ENCODE results near the gene EXOC4. TPM values are rescaled to one million over a fixed set of nuclear protein-coding genes. Genes with fewer than 3 reads are reported as not detected.

Gene EXOC4
- total RNA-seq, 1 donor from 2014 or later, result 30.8 TPM

GRCh38 chr7:133910761-133911160 is 657.9 kb downstream of the EXOC4 start:
- no peak for DNase-seq (ENCODE audit: low spot score)

DNA sequence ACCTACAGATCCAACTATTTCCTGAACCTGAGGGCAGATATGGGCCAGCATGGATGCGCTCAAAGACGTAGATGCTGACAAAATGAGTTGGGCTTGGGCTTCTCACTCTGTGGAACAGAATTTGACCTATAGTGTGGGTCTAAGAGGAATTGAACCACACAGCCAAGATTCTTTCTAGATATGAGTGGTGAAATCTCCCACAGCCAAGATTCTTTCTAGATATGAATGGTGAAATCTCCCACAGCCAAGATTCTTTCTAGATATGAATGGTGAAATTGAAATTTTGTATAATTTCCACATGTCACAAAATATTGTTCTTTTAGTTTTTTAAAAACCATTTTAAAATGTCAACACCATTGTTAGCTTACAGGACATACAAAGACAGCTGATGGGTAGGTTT is 658.8 kb downstream of the EXOC4 start:
- intact Hi-C loops (cut with DNase I), result no loop called here
- DNase-seq (ENCODE audit: low spot score), result no peak

More at GRCh38 chr7:133910761-133911160, 657.9 kb downstream of the EXOC4 start:
- intact Hi-C loops (cut with DNase I), result no loop called here

- intact Hi-C loops (cut with DNase I), result no loop called here
- DNase-seq (ENCODE audit: low spot score), result no peak
Observed at GRCh38 chr7:133912916-133913697, 660.2 kb downstream of the EXOC4 start.

GRCh38 chr7:133916621-133917020 is 663.7 kb downstream of the EXOC4 start:
- intact Hi-C loops (cut with DNase I), result no loop called here
- DNase-seq (ENCODE audit: low spot score), result no peak

DNA sequence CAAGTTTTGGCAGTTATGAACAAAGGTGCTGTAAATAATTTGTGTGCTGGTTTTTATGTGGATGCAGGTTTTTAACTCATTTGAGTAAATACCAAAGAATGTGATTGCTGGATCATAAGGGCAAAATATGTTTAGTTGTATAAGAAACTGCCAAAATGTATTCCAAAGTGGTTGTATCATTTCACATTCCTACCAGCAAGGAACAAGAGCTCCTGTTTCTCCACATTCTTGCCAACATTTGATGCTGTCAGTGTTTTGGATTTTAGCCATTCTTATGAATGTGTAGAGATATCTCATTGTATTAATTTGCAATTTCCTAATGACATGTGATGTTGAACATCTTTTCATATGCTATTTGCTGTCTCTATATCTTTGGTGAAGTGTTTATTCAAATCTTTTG is 666.9 kb downstream of the EXOC4 start:
- intact Hi-C loops (cut with DNase I), result no loop called here
- DNase-seq (ENCODE audit: low spot score), result no peak

DNA sequence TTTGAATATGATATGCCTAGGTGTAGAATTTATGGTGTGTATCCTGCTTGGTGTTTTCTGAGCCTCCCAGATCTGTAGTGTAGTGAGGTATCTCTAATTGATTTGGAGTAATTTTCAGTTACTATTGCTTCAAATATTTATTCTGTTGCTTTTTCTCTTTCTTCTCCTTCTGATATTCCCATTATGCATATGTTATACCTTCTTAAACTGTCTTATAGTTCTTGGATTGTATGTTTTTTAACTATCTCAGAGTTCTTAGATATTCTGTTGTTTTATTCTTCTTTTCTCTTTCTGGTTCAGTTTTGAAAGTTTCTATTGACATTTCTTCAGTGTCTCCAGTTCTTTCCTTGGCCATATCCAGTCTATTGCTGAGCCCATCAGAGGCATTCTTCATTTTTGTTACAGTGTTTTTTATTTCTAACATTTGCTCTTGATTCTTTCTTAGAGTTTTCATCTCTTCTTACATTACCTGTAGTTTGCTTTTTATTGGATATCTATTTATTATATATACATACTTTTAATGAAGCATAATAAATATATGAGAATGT is 668.8 kb downstream of the EXOC4 start:
- DNase-seq (ENCODE audit: low spot score), result no peak

GRCh38 chr7:133923974-133924373 is 671.1 kb downstream of the EXOC4 start:
- intact Hi-C loops (cut with DNase I), result no loop called here
- no peak for DNase-seq (ENCODE audit: low spot score)

More for the DNA sequence above, 668.8 kb downstream of the EXOC4 start:
- intact Hi-C loops (cut with DNase I), result no loop called here

DNA sequence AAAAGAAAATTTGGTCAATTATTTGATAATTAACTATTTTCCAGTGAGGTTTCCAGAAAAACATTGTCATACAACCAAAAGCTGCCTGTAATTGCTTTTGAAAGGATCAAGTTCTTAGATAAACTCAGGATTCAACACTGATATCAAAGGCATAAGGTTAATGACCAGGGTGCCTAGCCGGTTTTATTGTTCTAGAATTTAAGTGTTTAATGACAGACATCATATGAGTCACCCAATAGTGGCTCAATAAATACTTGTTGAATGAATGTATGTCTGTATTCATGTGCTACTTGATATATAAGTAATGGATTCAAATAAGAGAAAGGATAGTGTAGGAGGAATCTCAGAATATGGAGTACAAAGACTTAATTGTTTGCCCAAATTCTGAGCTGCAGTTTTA is 678.2 kb downstream of the EXOC4 start:
- no peak for DNase-seq (ENCODE audit: low spot score)
- intact Hi-C loops (cut with DNase I), result no loop called here

- intact Hi-C loops (cut with DNase I), result no loop called here
- no peak for DNase-seq (ENCODE audit: low spot score)
Observed at GRCh38 chr7:133932591-133932990, 679.7 kb downstream of the EXOC4 start.

DNA sequence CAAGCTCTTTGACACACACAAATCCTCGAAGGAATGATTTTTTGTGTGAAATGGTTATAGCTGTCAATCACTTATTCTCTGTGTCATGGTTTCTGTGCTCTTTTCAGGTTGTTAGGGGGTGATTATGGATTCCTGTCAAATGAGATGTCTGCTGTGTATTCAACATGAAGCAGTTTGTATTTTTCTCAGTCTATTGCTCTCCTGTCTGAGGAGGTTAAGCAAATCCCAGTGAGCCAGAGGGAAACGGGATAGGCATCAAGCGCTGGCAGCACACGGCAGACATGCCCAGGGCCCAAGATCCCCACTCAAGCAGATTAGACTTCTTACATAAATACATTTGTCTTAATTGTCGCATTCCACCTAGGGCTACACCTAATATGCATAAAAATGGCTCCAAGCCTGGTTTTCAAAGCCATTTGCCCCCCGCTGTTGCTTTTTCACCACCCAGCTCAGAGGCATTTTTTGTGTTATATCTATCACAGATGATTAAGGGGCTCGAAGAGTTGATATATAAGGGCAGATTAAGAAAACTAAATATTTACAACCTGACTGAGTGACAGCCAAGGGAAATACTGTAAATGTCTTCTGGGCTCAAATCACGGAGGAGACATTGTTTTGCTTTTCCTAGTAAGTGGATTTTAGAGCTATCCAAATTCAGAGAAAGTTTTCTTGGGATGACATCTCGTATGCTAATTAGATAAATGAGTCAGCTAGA is 681.5 kb downstream of the EXOC4 start:
- intact Hi-C loops (cut with DNase I), result no loop called here
- DNase-seq (ENCODE audit: low spot score), result no peak

GRCh38 chr7:133934977-133935330 is 682.1 kb downstream of the EXOC4 start:
- intact Hi-C loops (cut with DNase I), result no loop called here
- DNase-seq (ENCODE audit: low spot score), result no peak

DNA sequence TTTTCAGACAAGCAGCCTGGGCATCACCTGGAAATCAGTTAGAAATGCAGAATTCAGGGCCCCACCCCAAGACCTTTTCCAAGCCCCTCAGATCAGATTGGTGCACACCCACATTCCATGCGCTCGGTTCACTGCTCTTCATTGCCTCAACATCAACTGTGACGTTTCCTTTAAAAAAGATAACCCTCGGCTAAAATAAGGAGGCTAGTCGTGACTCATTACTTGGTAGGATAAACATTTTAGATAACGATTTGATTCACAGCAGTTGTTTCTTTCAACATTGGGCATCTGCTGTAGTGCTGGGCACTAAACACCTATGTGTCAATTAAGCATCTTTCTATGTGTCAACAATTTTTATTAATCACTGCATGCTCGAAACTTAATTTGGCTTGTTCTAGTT is 683.2 kb downstream of the EXOC4 start:
- no peak for DNase-seq (ENCODE audit: low spot score)
- intact Hi-C loops (cut with DNase I), result no loop called here

- intact Hi-C loops (cut with DNase I), result no loop called here
- no peak for DNase-seq (ENCODE audit: low spot score)
Observed at GRCh38 chr7:133937786-133938185, 684.9 kb downstream of the EXOC4 start.

GRCh38 chr7:133940368-133940767 is 687.5 kb downstream of the EXOC4 start:
- intact Hi-C loops (cut with DNase I), result no loop called here
- DNase-seq (ENCODE audit: low spot score), result no peak

GRCh38 chr7:133941496-133941895 is 688.6 kb downstream of the EXOC4 start:
- DNase-seq (ENCODE audit: low spot score), result no peak
- intact Hi-C loops (cut with DNase I), result no loop called here

GRCh38 chr7:133945497-133945896 is 692.6 kb downstream of the EXOC4 start:
- intact Hi-C loops (cut with DNase I), result no loop called here
- DNase-seq (ENCODE audit: low spot score), result no peak

- no peak for DNase-seq (ENCODE audit: low spot score)
- intact Hi-C loops (cut with DNase I), result no loop called here
Observed at GRCh38 chr7:133947458-133948254, 694.8 kb downstream of the EXOC4 start.

- intact Hi-C loops (cut with DNase I), result no loop called here
- no peak for DNase-seq (ENCODE audit: low spot score)
Observed at GRCh38 chr7:133948588-133948987, 695.7 kb downstream of the EXOC4 start.

DNA sequence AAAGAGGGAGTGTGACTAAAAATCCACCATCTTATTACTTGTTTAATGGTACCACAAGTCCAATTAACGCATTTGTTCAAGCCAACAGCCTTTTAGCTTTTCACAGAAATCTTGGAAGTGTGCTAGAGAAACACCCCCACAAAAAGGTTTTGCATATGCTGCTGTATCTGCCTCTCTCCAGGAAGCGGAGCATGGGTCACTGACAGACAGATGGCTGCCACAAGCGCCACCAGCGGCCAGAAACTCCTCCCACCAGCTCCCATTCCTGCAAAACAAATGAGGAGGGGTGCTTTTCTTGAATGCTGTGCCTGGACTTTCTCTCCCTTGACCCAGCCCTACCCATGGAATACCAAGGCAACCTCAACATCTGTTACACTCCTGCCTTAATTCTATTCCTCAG is 698.0 kb downstream of the EXOC4 start:
- DNase-seq (ENCODE audit: low spot score), result no peak
- intact Hi-C loops (cut with DNase I), result no loop called here

GRCh38 chr7:133955208-133955607 is 702.3 kb downstream of the EXOC4 start:
- no peak for DNase-seq (ENCODE audit: low spot score)

More at GRCh38 chr7:133955208-133955607, 702.3 kb downstream of the EXOC4 start:
- intact Hi-C loops (cut with DNase I), result no loop called here
